GM18507 (cell line): Measurements from ENCODE around the gene CYP2A13.
"Not testable (repeated sequence)": the region's sequence is repeated elsewhere in the genome, so short reads cannot be mapped to it uniquely, and the experiment has no call there.

Source experiments
- DNase-seq: peaks from one replicate; pipeline ENCODE4 v3.0.0; 2011; ENCODE audit warnings: low read depth; ENCODE audit not compliant: insufficient read length; ENCODE audit errors: extremely low spot score
- FAIRE-seq: peaks from 2 replicates; lab custom pipeline; 2011; peaks lifted over from hg19 to GRCh38; lab: Jason Lieb, UNC

Gene CYP2A13

GRCh38 chr19:41088151-41088550 is at the start of gene CYP2A13:
Gene CYP2A13 (plus strand): TSS chr19:41088451. CDS start chr19:41088472, 21 bp downstream.
- no peak for DNase-seq
- FAIRE-seq, result no peak

- FAIRE-seq, result no peak
- no peak for DNase-seq
Measured at GRCh38 chr19:41039806-41040205, 48.4 kb upstream of the CYP2A13 start.

- FAIRE-seq, DNase-seq: not testable (repeated sequence)
Measured at GRCh38 chr19:41045095-41045494, 43.2 kb upstream of the CYP2A13 start.

GRCh38 chr19:41050426-41050825 is 37.8 kb upstream of the CYP2A13 start:
- DNase-seq (no peak), FAIRE-seq (no peak)

- DNase-seq, FAIRE-seq: not testable (repeated sequence)
Measured at GRCh38 chr19:41052162-41052561, 36.1 kb upstream of the CYP2A13 start.

- not testable (repeated sequence) for FAIRE-seq, DNase-seq
Measured at GRCh38 chr19:41053331-41053730, 34.9 kb upstream of the CYP2A13 start.

- FAIRE-seq (peak; percentile 42), DNase-seq (no peak)
Measured at GRCh38 chr19:41064974-41065569, 23.2 kb upstream of the CYP2A13 start.

- no peak for FAIRE-seq
- no peak for DNase-seq
Measured at GRCh38 chr19:41076286-41076685, 12.0 kb upstream of the CYP2A13 start.

GRCh38 chr19:41083516-41083915 is 4.7 kb upstream of the CYP2A13 start:
- DNase-seq, result no peak
- FAIRE-seq, result no peak

- DNase-seq (no peak), FAIRE-seq (no peak)
Measured at GRCh38 chr19:41085748-41086415, 2.4 kb upstream of the CYP2A13 start.

- DNase-seq, result no peak
- no peak for FAIRE-seq
Measured at GRCh38 chr19:41089959-41090358, 1.7 kb downstream of the CYP2A13 start.

GRCh38 chr19:41095703-41096102 is 7.5 kb downstream of the CYP2A13 start:
- FAIRE-seq, result no peak

GRCh38 chr19:41096353-41096752 is 8.1 kb downstream of the CYP2A13 start:
- FAIRE-seq (no peak), DNase-seq (no peak)

More at GRCh38 chr19:41095703-41096102, 7.5 kb downstream of the CYP2A13 start:
- no peak for DNase-seq

GRCh38 chr19:41097302-41097701 is 9.1 kb downstream of the CYP2A13 start:
- DNase-seq (no peak), FAIRE-seq (no peak)

GRCh38 chr19:41098762-41099161 is 10.5 kb downstream of the CYP2A13 start:
- no peak for FAIRE-seq
- DNase-seq, result no peak

- not testable (repeated sequence) for DNase-seq, FAIRE-seq
Measured at GRCh38 chr19:41102210-41102609, 14.0 kb downstream of the CYP2A13 start.

GRCh38 chr19:41106177-41106576 is 17.9 kb downstream of the CYP2A13 start:
- DNase-seq, result no peak
- no peak for FAIRE-seq

- FAIRE-seq (no peak), DNase-seq (no peak)
Measured at GRCh38 chr19:41111296-41111695, 23.0 kb downstream of the CYP2A13 start.

- FAIRE-seq (no peak), DNase-seq (no peak)
Measured at GRCh38 chr19:41111750-41112295, 23.6 kb downstream of the CYP2A13 start.

- DNase-seq, result no peak
- FAIRE-seq, result no peak
Measured at GRCh38 chr19:41112728-41113290, 24.6 kb downstream of the CYP2A13 start.

GRCh38 chr19:41114132-41114531 is 25.9 kb downstream of the CYP2A13 start, which contains the start of gene CYP2F1:
Gene CYP2F1 (plus strand): TSS chr19:41114432. CDS start chr19:41116189, 1,757 bp downstream.
- FAIRE-seq (no peak), DNase-seq (no peak)
